SK-N-SH treated with all-trans-retinoic acid at 6 μM for 48 hours (cell line): ENCODE data around the gene TRABD2B.

Source experiments
- ARNTL ChIP-seq: fragments of 450-650 bp; formaldehyde crosslinking; IDR thresholded peaks from 2 replicates; pipeline ENCODE4 v1.5.0; 2020; ENCODE audit warnings: low read depth, mild to moderate bottlenecking, moderate library complexity, borderline replicate concordance
- GLIS3 ChIP-seq: fragments of 250-450 bp; sonication (Bioruptor Pico); IDR thresholded peaks from 2 replicates; pipeline ENCODE4 v1.5.0; 2020; ENCODE audit warnings: mild to moderate bottlenecking, moderate library complexity
- PATZ1 ChIP-seq: fragments of 250-450 bp; sonication (Bioruptor Pico); IDR thresholded peaks from 2 replicates; pipeline ENCODE4 v1.8.0; 2020; ENCODE audit warnings: mild to moderate bottlenecking, moderate library complexity, borderline replicate concordance
- RARB ChIP-seq: fragments of 250-450 bp; sonication (Bioruptor Pico); IDR thresholded peaks from 2 replicates; pipeline ENCODE4 v1.8.0; 2021; ENCODE audit warnings: mild to moderate bottlenecking, moderate library complexity
- SNAI2 ChIP-seq: fragments of 250-450 bp; sonication (Bioruptor Pico); IDR thresholded peaks from 2 replicates; pipeline ENCODE4 v1.5.0; 2020; ENCODE audit warnings: mild to moderate bottlenecking, moderate library complexity
- TOX ChIP-seq: fragments of 250-450 bp; sonication (Bioruptor Pico); IDR thresholded peaks from 2 replicates; pipeline ENCODE4 v1.8.0; 2021; ENCODE audit warnings: mild to moderate bottlenecking, moderate library complexity, borderline replicate concordance
- ZFP3 ChIP-seq: fragments of 250-450 bp; sonication (Bioruptor Pico); IDR thresholded peaks from 2 replicates; pipeline ENCODE4 v1.5.0; 2020; ENCODE audit warnings: mild to moderate bottlenecking, moderate library complexity
- TF ChIP-seq, protein P1 (sequence below): fragments of 250-450 bp; sonication (Bioruptor Pico); IDR thresholded peaks from 2 replicates; pipeline ENCODE4 v1.5.1; 2020; ENCODE audit warnings: low read depth, mild to moderate bottlenecking, moderate library complexity
- TF ChIP-seq, protein P2 (sequence below): fragments of 250-450 bp; sonication (Bioruptor Pico); IDR thresholded peaks from 2 replicates; pipeline ENCODE4 v1.8.0; 2021; ENCODE audit warnings: low read depth, mild to moderate bottlenecking, moderate library complexity, borderline replicate concordance
- TF ChIP-seq, protein P3 (sequence below): fragments of 250-450 bp; sonication (Bioruptor Pico); IDR thresholded peaks from 2 replicates; pipeline ENCODE4 v1.5.1; 2021; ENCODE audit warnings: mild to moderate bottlenecking, moderate library complexity
- TF ChIP-seq, protein P4 (sequence below): fragments of 250-450 bp; sonication (Bioruptor Pico); IDR thresholded peaks from 2 replicates; pipeline ENCODE4 v1.5.0; 2020; ENCODE audit warnings: mild to moderate bottlenecking, moderate library complexity

- TF ChIP-seq, protein P1, sequence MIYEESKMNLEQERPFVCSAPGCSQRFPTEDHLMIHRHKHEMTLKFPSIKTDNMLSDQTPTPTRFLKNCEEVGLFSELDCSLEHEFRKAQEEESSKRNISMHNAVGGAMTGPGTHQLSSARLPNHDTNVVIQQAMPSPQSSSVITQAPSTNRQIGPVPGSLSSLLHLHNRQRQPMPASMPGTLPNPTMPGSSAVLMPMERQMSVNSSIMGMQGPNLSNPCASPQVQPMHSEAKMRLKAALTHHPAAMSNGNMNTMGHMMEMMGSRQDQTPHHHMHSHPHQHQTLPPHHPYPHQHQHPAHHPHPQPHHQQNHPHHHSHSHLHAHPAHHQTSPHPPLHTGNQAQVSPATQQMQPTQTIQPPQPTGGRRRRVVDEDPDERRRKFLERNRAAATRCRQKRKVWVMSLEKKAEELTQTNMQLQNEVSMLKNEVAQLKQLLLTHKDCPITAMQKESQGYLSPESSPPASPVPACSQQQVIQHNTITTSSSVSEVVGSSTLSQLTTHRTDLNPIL (CRISPR knock-in tag): no peak
- TF ChIP-seq, protein P2, sequence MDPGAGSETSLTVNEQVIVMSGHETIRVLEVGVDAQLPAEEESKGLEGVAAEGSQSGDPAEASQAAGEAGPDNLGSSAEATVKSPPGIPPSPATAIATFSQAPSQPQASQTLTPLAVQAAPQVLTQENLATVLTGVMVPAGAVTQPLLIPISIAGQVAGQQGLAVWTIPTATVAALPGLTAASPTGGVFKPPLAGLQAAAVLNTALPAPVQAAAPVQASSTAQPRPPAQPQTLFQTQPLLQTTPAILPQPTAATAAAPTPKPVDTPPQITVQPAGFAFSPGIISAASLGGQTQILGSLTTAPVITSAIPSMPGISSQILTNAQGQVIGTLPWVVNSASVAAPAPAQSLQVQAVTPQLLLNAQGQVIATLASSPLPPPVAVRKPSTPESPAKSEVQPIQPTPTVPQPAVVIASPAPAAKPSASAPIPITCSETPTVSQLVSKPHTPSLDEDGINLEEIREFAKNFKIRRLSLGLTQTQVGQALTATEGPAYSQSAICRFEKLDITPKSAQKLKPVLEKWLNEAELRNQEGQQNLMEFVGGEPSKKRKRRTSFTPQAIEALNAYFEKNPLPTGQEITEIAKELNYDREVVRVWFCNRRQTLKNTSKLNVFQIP: no peak
- TF ChIP-seq GLIS3 (CRISPR knock-in tag) (no peak), ARNTL (CRISPR knock-in tag) (no peak), ZFP3 (no peak), RARB (CRISPR knock-in tag) (no peak), PATZ1 (CRISPR knock-in tag) (no peak), TOX (CRISPR knock-in tag) (no peak), SNAI2 (CRISPR knock-in tag) (no peak)
- TF ChIP-seq, protein P3, sequence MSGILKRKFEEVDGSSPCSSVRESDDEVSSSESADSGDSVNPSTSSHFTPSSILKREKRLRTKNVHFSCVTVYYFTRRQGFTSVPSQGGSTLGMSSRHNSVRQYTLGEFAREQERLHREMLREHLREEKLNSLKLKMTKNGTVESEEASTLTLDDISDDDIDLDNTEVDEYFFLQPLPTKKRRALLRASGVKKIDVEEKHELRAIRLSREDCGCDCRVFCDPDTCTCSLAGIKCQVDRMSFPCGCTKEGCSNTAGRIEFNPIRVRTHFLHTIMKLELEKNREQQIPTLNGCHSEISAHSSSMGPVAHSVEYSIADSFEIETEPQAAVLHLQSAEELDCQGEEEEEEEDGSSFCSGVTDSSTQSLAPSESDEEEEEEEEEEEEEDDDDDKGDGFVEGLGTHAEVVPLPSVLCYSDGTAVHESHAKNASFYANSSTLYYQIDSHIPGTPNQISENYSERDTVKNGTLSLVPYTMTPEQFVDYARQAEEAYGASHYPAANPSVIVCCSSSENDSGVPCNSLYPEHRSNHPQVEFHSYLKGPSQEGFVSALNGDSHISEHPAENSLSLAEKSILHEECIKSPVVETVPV (CRISPR knock-in tag): no peak
- TF ChIP-seq, protein P4, sequence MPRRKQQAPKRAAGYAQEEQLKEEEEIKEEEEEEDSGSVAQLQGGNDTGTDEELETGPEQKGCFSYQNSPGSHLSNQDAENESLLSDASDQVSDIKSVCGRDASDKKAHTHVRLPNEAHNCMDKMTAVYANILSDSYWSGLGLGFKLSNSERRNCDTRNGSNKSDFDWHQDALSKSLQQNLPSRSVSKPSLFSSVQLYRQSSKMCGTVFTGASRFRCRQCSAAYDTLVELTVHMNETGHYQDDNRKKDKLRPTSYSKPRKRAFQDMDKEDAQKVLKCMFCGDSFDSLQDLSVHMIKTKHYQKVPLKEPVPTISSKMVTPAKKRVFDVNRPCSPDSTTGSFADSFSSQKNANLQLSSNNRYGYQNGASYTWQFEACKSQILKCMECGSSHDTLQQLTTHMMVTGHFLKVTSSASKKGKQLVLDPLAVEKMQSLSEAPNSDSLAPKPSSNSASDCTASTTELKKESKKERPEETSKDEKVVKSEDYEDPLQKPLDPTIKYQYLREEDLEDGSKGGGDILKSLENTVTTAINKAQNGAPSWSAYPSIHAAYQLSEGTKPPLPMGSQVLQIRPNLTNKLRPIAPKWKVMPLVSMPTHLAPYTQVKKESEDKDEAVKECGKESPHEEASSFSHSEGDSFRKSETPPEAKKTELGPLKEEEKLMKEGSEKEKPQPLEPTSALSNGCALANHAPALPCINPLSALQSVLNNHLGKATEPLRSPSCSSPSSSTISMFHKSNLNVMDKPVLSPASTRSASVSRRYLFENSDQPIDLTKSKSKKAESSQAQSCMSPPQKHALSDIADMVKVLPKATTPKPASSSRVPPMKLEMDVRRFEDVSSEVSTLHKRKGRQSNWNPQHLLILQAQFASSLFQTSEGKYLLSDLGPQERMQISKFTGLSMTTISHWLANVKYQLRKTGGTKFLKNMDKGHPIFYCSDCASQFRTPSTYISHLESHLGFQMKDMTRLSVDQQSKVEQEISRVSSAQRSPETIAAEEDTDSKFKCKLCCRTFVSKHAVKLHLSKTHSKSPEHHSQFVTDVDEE (CRISPR knock-in tag): no peak
These were observed 123.8 kb downstream of the TRABD2B start for GRCh38 chr1:47873337-47873736.
